ENCODE data around the gene ZNF384. TPM values are rescaled to one million over a fixed set of nuclear protein-coding genes. Genes with fewer than 3 reads are reported as not detected.

Gene ZNF384
- total RNA-seq, 3 donors from 2014 or later (not counting 1 experiment from before 2014, with no cell fraction given): 95.1 to 101 (median 100) TPM

- H3K4me3 Mint-ChIP-seq: no peak overlapping the region
- intact Hi-C loops (cut with micrococcal nuclease): no loop called here
- H3K9me3 Mint-ChIP-seq: no peaks in the 10 kb centered on the region
- H3K4me1 Mint-ChIP-seq: peaks cover 0 to 13% of the 10 kb centered on the region in 2 donors
- DNase-seq (no peak), ATAC-seq (no peak)
- WGBS (ENCODE audit: insufficient coverage): 12% methylated on average over 10 of the region's 10 CpGs
- no peaks in the 10 kb centered on the region for H3K36me3 ChIP-seq (ENCODE audit: control insufficient read depth, insufficient read depth, low read length)
- no peaks in the 10 kb centered on the region for H3K36me3 Mint-ChIP-seq
- no peaks in the 10 kb centered on the region for H3K9me3 ChIP-seq (ENCODE audit: control insufficient read depth, insufficient read depth, low read length)
- H3K27me3 Mint-ChIP-seq (ENCODE audit: low read depth in 2 of 2): peaks cover 56 to 60% of the 10 kb centered on the region in 2 donors
- H3K27ac Mint-ChIP-seq: peak overlapping the region in 1 of 2 donors; percentile 4
- no peak overlapping the region for H3K27ac ChIP-seq (ENCODE audit: low read length)
- H3K27me3 ChIP-seq (ENCODE audit: control insufficient read depth, insufficient read depth, low read length): peaks cover 27% of the 10 kb centered on the region
- TF ChIP-seq, protein P1, sequence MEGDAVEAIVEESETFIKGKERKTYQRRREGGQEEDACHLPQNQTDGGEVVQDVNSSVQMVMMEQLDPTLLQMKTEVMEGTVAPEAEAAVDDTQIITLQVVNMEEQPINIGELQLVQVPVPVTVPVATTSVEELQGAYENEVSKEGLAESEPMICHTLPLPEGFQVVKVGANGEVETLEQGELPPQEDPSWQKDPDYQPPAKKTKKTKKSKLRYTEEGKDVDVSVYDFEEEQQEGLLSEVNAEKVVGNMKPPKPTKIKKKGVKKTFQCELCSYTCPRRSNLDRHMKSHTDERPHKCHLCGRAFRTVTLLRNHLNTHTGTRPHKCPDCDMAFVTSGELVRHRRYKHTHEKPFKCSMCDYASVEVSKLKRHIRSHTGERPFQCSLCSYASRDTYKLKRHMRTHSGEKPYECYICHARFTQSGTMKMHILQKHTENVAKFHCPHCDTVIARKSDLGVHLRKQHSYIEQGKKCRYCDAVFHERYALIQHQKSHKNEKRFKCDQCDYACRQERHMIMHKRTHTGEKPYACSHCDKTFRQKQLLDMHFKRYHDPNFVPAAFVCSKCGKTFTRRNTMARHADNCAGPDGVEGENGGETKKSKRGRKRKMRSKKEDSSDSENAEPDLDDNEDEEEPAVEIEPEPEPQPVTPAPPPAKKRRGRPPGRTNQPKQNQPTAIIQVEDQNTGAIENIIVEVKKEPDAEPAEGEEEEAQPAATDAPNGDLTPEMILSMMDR (IDR thresholded peaks at IDR 0.05): no peak
- no peak overlapping the region for H3K4me3 ChIP-seq (ENCODE audit: low read length)
- peaks cover 13% of the 10 kb centered on the region for H3K4me1 ChIP-seq (ENCODE audit: control insufficient read depth, insufficient read depth, low read length)
Observed at GRCh38 chr12:6703631-6704030, 14.5 kb upstream of the ZNF384 start.

- H3K4me3 Mint-ChIP-seq: peak overlapping the region; percentile 55
- H3K4me1 ChIP-seq (ENCODE audit: control insufficient read depth, insufficient read depth, low read length): peaks cover 24% of the 10 kb centered on the region
- no peaks in the 10 kb centered on the region for H3K36me3 Mint-ChIP-seq
- no peak overlapping the region for H3K27ac Mint-ChIP-seq
- 30% methylated on average over 13 of the region's 13 CpGs for WGBS (ENCODE audit: insufficient coverage)
- H3K4me1 Mint-ChIP-seq: peaks cover 0 to 13% of the 10 kb centered on the region in 2 donors
- H3K27me3 ChIP-seq (ENCODE audit: control insufficient read depth, insufficient read depth, low read length): peaks cover 28% of the 10 kb centered on the region
- DNase-seq (no peak), ATAC-seq (no peak)
- TF ChIP-seq, protein P1 (IDR thresholded peaks at IDR 0.05): no peak
- H3K27me3 Mint-ChIP-seq (ENCODE audit: low read depth in 2 of 2): peaks cover 70 to 77% of the 10 kb centered on the region in 2 donors
- no peaks in the 10 kb centered on the region for H3K9me3 Mint-ChIP-seq
- H3K4me3 ChIP-seq (ENCODE audit: low read length): peak overlapping the region; percentile 19
- no peaks in the 10 kb centered on the region for H3K9me3 ChIP-seq (ENCODE audit: control insufficient read depth, insufficient read depth, low read length)
- intact Hi-C loops (cut with micrococcal nuclease): no loop called here
- H3K27ac ChIP-seq (ENCODE audit: low read length): no peak overlapping the region
- H3K36me3 ChIP-seq (ENCODE audit: control insufficient read depth, insufficient read depth, low read length): no peaks in the 10 kb centered on the region
Observed at GRCh38 chr12:6701078-6701768, 12.0 kb upstream of the ZNF384 start.

DNA sequence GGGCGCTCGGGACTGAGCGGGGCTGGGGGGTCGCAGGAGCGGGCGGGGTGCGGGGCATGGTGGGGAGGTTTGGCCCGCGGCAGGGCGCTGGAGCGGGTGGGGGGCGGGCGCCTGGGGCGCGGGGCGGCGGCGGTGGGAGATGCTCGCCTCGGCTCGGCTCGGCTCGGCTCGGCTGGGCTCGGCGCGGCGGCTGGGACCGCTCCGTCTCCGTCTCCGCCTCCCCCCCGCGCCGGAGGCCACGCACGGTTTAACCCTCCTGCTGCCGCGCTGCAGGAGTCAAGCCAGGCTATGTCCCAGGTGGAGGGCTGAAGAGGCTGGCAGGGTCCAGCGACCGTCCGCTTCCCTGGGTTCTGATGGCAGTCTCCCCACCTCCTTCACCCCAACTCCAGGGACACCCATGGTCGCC is 11.5 kb upstream of the ZNF384 start, which contains the start of gene PIANP:
TSS of gene PIANP (minus strand) at position 170 of the 406 bp plus-strand sequence. CDS start 2,754 bp downstream, outside the sequence.
- ATAC-seq (peak; percentile 76 to 84 (median 82)), DNase-seq (peak; percentile 26 to 71)
- Histone ChIP-seq H3K4me1 (ENCODE audit: control insufficient read depth, insufficient read depth, low read length) (peaks cover 24% of the 10 kb centered on the region), H3K27ac (ENCODE audit: low read length) (no peak within 1 kb of the TSS), H3K27me3 (ENCODE audit: control insufficient read depth, insufficient read depth, low read length) (peaks cover 26% of the 10 kb centered on the region), H3K9me3 (ENCODE audit: control insufficient read depth, insufficient read depth, low read length) (no peaks in the 10 kb centered on the region), H3K4me3 (ENCODE audit: low read length) (peak within 1 kb of the TSS; percentile 19), H3K36me3 (ENCODE audit: control insufficient read depth, insufficient read depth, low read length) (no peaks in the 10 kb centered on the region)
- no peaks in the 10 kb centered on the region for H3K9me3 Mint-ChIP-seq
- TF ChIP-seq, protein P1 (IDR thresholded peaks at IDR 0.05): no peak
- H3K27me3 Mint-ChIP-seq (ENCODE audit: low read depth in 2 of 2): peaks cover 71 to 77% of the 10 kb centered on the region in 2 donors
- H3K4me1 Mint-ChIP-seq: peaks cover 0 to 13% of the 10 kb centered on the region in 2 donors
- under 1% methylated on average over 43 of the region's 43 CpGs for WGBS (ENCODE audit: insufficient coverage)
- no peak within 1 kb of the TSS for H3K27ac Mint-ChIP-seq
- H3K4me3 Mint-ChIP-seq: peak within 1 kb of the TSS; percentile 55
- intact Hi-C loops (cut with micrococcal nuclease): no loop called here
- no peaks in the 10 kb centered on the region for H3K36me3 Mint-ChIP-seq
